Type B pancreatic cell (in vitro differentiated cells): ENCODE measurements around the gene MAML2. TPM values are rescaled to one million over a fixed set of nuclear protein-coding genes. Genes with fewer than 3 reads are reported as not detected.

Source experiments
- DNase-seq: peaks from one replicate; pipeline ENCODE4 v3.0.0; 2021; ENCODE audit warnings: mixed read lengths; ENCODE audit not compliant: unreplicated experiment; ENCODE audit errors: extremely low spot score
- H3K27ac Mint-ChIP-seq: 2 replicates; pipeline ENCODE4 v1.8.0; 2021; ENCODE audit warnings: mild to moderate bottlenecking, mixed read lengths
- H3K27me3 Mint-ChIP-seq: 2 replicates; pipeline ENCODE4 v1.8.0; 2021; ENCODE audit warnings: mixed read lengths
- H3K36me3 Mint-ChIP-seq: 2 replicates; pipeline ENCODE4 v1.8.0; 2021; ENCODE audit warnings: mixed read lengths
- H3K4me1 Mint-ChIP-seq: one replicate; pipeline ENCODE4 v1.8.0; 2021; ENCODE audit warnings: mixed read lengths; ENCODE audit not compliant: unreplicated experiment
- H3K4me3 Mint-ChIP-seq: 2 replicates; pipeline ENCODE4 v1.8.0; 2021; ENCODE audit warnings: mild to moderate bottlenecking, mixed read lengths
- H3K9me3 Mint-ChIP-seq: 2 replicates; pipeline ENCODE4 v1.8.0; 2021; ENCODE audit warnings: mixed read lengths
- CTCF ChIP-seq: fragments of 200-600 bp; sonication (generic); conservative IDR thresholded peaks from 2 replicates; pipeline ENCODE4 v1.5.0; 2021; ENCODE audit warnings: antibody characterized with exemption, mild to moderate bottlenecking
- total RNA-seq: library from RNA; stranded (reverse); gene quantifications from 2 replicates; pipeline ENCODE4 v1.2.1, GENCODE V29; 2021; ENCODE audit warnings: low replicate concordance

Gene MAML2
- total RNA-seq, 1 donor from 2014 or later: 20.8 TPM

GRCh38 chr11:96152623-96153022 is 190.4 kb downstream of the MAML2 start:
- TF ChIP-seq CTCF: no peak

GRCh38 chr11:96151501-96151900 is 191.5 kb downstream of the MAML2 start:
- Mint-ChIP-seq H3K27me3 (no peaks in the 10 kb centered on the region), H3K9me3 (no peaks in the 10 kb centered on the region), H3K4me3 (no peak overlapping the region), H3K36me3 (no peaks in the 10 kb centered on the region), H3K27ac (no peak overlapping the region), H3K4me1 (peaks cover 37% of the 10 kb centered on the region)
- no peak for DNase-seq
- no peak for TF ChIP-seq CTCF

More at GRCh38 chr11:96152623-96153022, 190.4 kb downstream of the MAML2 start:
- Mint-ChIP-seq H3K27ac (peak overlapping the region; percentile 85), H3K27me3 (no peaks in the 10 kb centered on the region), H3K36me3 (no peaks in the 10 kb centered on the region), H3K9me3 (no peaks in the 10 kb centered on the region), H3K4me1 (peaks cover 47% of the 10 kb centered on the region), H3K4me3 (peak overlapping the region; percentile 45)
- no peak for DNase-seq

GRCh38 chr11:96150609-96151008 is 192.4 kb downstream of the MAML2 start:
- Mint-ChIP-seq H3K4me3 (no peak overlapping the region), H3K36me3 (no peaks in the 10 kb centered on the region), H3K27me3 (no peaks in the 10 kb centered on the region), H3K9me3 (no peaks in the 10 kb centered on the region), H3K27ac (no peak overlapping the region), H3K4me1 (peaks cover 33% of the 10 kb centered on the region)
- TF ChIP-seq CTCF: no peak
- DNase-seq: no peak

- no peaks in the 10 kb centered on the region for H3K9me3 Mint-ChIP-seq
- H3K27me3 Mint-ChIP-seq: no peaks in the 10 kb centered on the region
- no peak for TF ChIP-seq CTCF
- H3K36me3 Mint-ChIP-seq: no peaks in the 10 kb centered on the region
- H3K4me3 Mint-ChIP-seq: no peak overlapping the region
- DNase-seq: no peak
- no peak overlapping the region for H3K27ac Mint-ChIP-seq
- peaks cover 32% of the 10 kb centered on the region for H3K4me1 Mint-ChIP-seq
These were observed 193.0 kb downstream of the MAML2 start for GRCh38 chr11:96149743-96150555.

- Mint-ChIP-seq H3K4me3 (peak overlapping the region; percentile 5), H3K27ac (peak overlapping the region; percentile 87), H3K9me3 (no peaks in the 10 kb centered on the region), H3K4me1 (peaks cover 41% of the 10 kb centered on the region), H3K36me3 (no peaks in the 10 kb centered on the region), H3K27me3 (no peaks in the 10 kb centered on the region)
- DNase-seq: no peak
- TF ChIP-seq CTCF: no peak
These were observed 195.0 kb downstream of the MAML2 start for GRCh38 chr11:96147906-96148486.
